B cell (primary cell): ENCODE measurements around the gene NEO1. TPM values are rescaled to one million over a fixed set of nuclear protein-coding genes. Genes with fewer than 3 reads are reported as not detected.

Experiments used
- ATAC-seq: fragments of 200-7000 bp; cut with Tn5 transposase; one replicate; pipeline ENCODE4 v1.10.0; 2021; ENCODE audit warnings: low read depth, mild to moderate bottlenecking, moderate number of reproducible peaks, moderate library complexity
- CTCF ChIA-PET: fragments of 350-600 bp; sonication (Branson Sonifier 250); formaldehyde crosslinking; loops from one replicate; lab custom pipeline; 2021; ENCODE audit warnings: antibody characterized with exemption, inconsistent platforms; lab: Charles Lee
- POLR2A ChIA-PET: fragments of 350-600 bp; sonication (Branson Sonifier 250); formaldehyde crosslinking; loops from one replicate; lab custom pipeline; 2021; ENCODE audit warnings: antibody characterized with exemption; lab: Charles Lee
- DNase-seq: peaks from one replicate; pipeline ENCODE4 v3.0.0; 2013
- H2AFZ ChIP-seq: 2 replicates; pipeline ENCODE4 v1.6.1; 2012; ENCODE audit warnings: mild to moderate bottlenecking, low read depth, low read length; ENCODE audit not compliant: insufficient read depth, poor library complexity, severe bottlenecking
- H3K27ac ChIP-seq, 2 donors: 1 replicate in 1 of 2; 2 replicates in 1 of 2; pipeline ENCODE4 v1.5.1; 2012 to 2013; ENCODE audit warnings: low read length in 2 of 2, mild to moderate bottlenecking in 2 of 2, moderate library complexity in 1 of 2
- H3K27me3 ChIP-seq, 4 experiments: fragments of 200-600 bp in 1 of 4; sonication (generic) in 1 of 4; replicated peaks in 1 of 4; 1 replicate in 2 of 4; 2 replicates in 2 of 4; pipeline versions ENCODE4 v1.6.1 to v1.7.0; 2013 to 2016; ENCODE audit warnings: low read length in 3 of 4, mild to moderate bottlenecking in 2 of 4, mixed read lengths in 1 of 4, moderate library complexity in 1 of 4; ENCODE audit not compliant: insufficient read depth in 4 of 4, control insufficient read depth in 3 of 4; ENCODE audit errors: control extremely low read depth in 1 of 4
- H3K36me3 ChIP-seq, 2 experiments: replicated peaks in 1 of 2; 1 replicate in 1 of 2; 2 replicates in 1 of 2; pipeline versions ENCODE4 v1.6.1 to v1.7.1; 2013; ENCODE audit warnings: low read length in 1 of 2; ENCODE audit not compliant: insufficient read depth in 2 of 2, control insufficient read depth in 1 of 2; ENCODE audit errors: control extremely low read depth in 1 of 2, extremely low read depth in 1 of 2
- H3K4me1 ChIP-seq, 2 donors: fragments of 200-600 bp in 1 of 2; sonication (generic) in 1 of 2; 1 replicate in 1 of 2; 2 replicates in 1 of 2; pipeline versions ENCODE4 v1.5.1 to v1.6.1; 2013 to 2017; ENCODE audit warnings: low read length in 2 of 2; ENCODE audit not compliant: control insufficient read depth in 2 of 2, insufficient read depth in 2 of 2
- H3K4me2 ChIP-seq: replicated peaks from 2 replicates; pipeline ENCODE3; 2012; ENCODE audit warnings: mild to moderate bottlenecking, low read depth, low read length; ENCODE audit not compliant: poor library complexity, severe bottlenecking
- H3K4me3 ChIP-seq, 5 experiments: fragments of 200-600 bp in 1 of 5; sonication (generic) in 1 of 5; 1 replicate in 3 of 5; 2 replicates in 2 of 5; pipeline versions ENCODE4 v1.5.1 to v1.7.0; 2011 to 2016; ENCODE audit warnings: low read length in 4 of 5, mild to moderate bottlenecking in 4 of 5, low read depth in 2 of 5, control low read depth in 1 of 5, moderate library complexity in 1 of 5; ENCODE audit not compliant: insufficient read depth in 1 of 5; ENCODE audit errors: control extremely low read depth in 1 of 5, extremely low read depth in 1 of 5
- H3K79me2 ChIP-seq: fragments of 200-600 bp; sonication (generic); one replicate; pipeline ENCODE4 v1.6.0; 2016; ENCODE audit warnings: low read length; ENCODE audit not compliant: control insufficient read depth, insufficient read depth
- H3K9ac ChIP-seq: fragments of 200-600 bp; sonication (generic); 2 replicates; pipeline ENCODE4 v1.6.1; 2017; ENCODE audit warnings: mild to moderate bottlenecking, low read length, moderate library complexity
- H3K9me3 ChIP-seq, 3 donors: one replicate each; pipeline versions ENCODE4 v1.6.1 to v1.7.1; 2013; ENCODE audit warnings: low read length in 2 of 3; ENCODE audit not compliant: control insufficient read depth in 2 of 3, insufficient read depth in 1 of 3; ENCODE audit errors: control extremely low read depth in 1 of 3
- H4K20me1 ChIP-seq: 2 replicates; pipeline ENCODE4 v1.6.0; 2012; ENCODE audit warnings: mild to moderate bottlenecking, low read length; ENCODE audit not compliant: insufficient read depth, control insufficient read depth, poor library complexity, severe bottlenecking
- H3K27ac Mint-ChIP-seq: one replicate; pipeline ENCODE4 v1.8.0; 2021; ENCODE audit warnings: mixed read lengths
- H3K27me3 Mint-ChIP-seq: one replicate; pipeline ENCODE4 v1.8.0; 2021; ENCODE audit warnings: mixed read lengths
- H3K4me1 Mint-ChIP-seq: one replicate; pipeline ENCODE4 v1.8.0; 2021; ENCODE audit warnings: mixed read lengths
- H3K4me3 Mint-ChIP-seq: one replicate; pipeline ENCODE4 v1.8.0; 2021; ENCODE audit warnings: mixed read lengths
- H3K9me3 Mint-ChIP-seq: one replicate; pipeline ENCODE4 v1.8.0; 2022; ENCODE audit warnings: mixed read lengths; ENCODE audit not compliant: insufficient read depth
- CTCF ChIP-seq: fragments of 200-600 bp; IDR thresholded peaks from one replicate; pipeline ENCODE4 v1.8.0; 2022; ENCODE audit warnings: antibody characterized with exemption, mild to moderate bottlenecking
- EZH2 ChIP-seq: IDR thresholded peaks from 2 replicates; pipeline ENCODE4 v1.6.1; 2012; ENCODE audit warnings: borderline replicate concordance, low read depth, mild to moderate bottlenecking, moderate library complexity, low read length; ENCODE audit not compliant: insufficient read depth, poor library complexity, severe bottlenecking
- WGBS: methylation state at CpG from one replicate; pipeline ENCODE4 v1.1.5; 2013; ENCODE audit warnings: missing lambda C conversion rate; ENCODE audit not compliant: insufficient coverage; 5-methylcytosine and 5-hydroxymethylcytosine counted together
- intact Hi-C: fragments of 100-400 bp; cut with micrococcal nuclease; formaldehyde crosslinking; loops from one replicate; pipeline ENCODE4 v1.10.0; 2022
- polyA plus RNA-seq: library from polyadenylated mRNA; depleted of rRNA; stranded (reverse); fragments of >200 nt; gene quantifications from 2 replicates; pipeline ENCODE4 v1.2.3, GENCODE V29; 2012
- total RNA-seq, 2 donors: library from RNA; stranded (reverse); fragments of 120-200 nt in 1 of 2; gene quantifications; 1 replicate in 1 of 2; 2 replicates in 1 of 2; pipeline versions ENCODE4 v1.2.3 to v1.2.4, GENCODE V29; 2013 to 2022

The NEO1 gene
- total and polyA plus RNA-seq, 2 donors (not counting 1 experiment from before 2014, with no cell fraction given), result 1.3 to 3.9 TPM

DNA sequence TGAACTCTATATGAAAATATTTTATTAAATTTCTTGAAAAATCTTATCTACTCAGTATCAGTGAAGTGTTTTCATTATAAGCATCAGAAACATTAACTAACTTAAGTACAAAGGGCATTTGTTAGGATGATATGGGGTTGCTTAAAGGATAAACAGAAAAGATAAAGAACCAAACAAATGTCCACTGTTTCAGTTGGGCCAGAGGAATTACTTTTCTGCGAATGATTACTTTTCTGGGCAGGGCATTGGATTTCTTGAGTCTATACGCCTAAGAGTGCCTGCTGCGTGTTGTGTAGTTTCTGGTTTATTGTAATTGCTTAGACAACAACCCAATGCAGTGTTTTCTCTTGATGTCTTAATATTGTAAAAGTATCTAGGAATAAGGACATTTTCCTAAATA lies 52.8 kb downstream of the NEO1 start:
- Histone ChIP-seq H3K27me3 (peaks cover 0 to 7% (median 0%) of the 10 kb centered on the region in 4 experiments), H3K4me1 (no peaks in the 10 kb centered on the region), H3K9me3 (no peaks in the 10 kb centered on the region), H3K4me2 (no peak overlapping the region), H2AFZ (no peak overlapping the region), H3K4me3 (no peak overlapping the region), H3K27ac (no peak overlapping the region), H3K36me3 (no peaks in the 10 kb centered on the region), H3K79me2 (no peaks in the 10 kb centered on the region), H3K9ac (no peak overlapping the region), H4K20me1 (no peaks in the 10 kb centered on the region)
- no peak for ATAC-seq
- WGBS, result no CpG with 5 or more reads among the region's 3 CpGs
- TF ChIP-seq EZH2 (no peak), CTCF (no peak)
- Mint-ChIP-seq H3K27ac (no peak overlapping the region), H3K4me1 (no peaks in the 10 kb centered on the region), H3K27me3 (peaks cover 13% of the 10 kb centered on the region), H3K9me3 (no peaks in the 10 kb centered on the region), H3K4me3 (no peak overlapping the region)
- DNase-seq, result no peak
- CTCF ChIA-PET, result no interaction called here
- intact Hi-C loops, result no loop called here
- POLR2A ChIA-PET, result no interaction called here

DNA sequence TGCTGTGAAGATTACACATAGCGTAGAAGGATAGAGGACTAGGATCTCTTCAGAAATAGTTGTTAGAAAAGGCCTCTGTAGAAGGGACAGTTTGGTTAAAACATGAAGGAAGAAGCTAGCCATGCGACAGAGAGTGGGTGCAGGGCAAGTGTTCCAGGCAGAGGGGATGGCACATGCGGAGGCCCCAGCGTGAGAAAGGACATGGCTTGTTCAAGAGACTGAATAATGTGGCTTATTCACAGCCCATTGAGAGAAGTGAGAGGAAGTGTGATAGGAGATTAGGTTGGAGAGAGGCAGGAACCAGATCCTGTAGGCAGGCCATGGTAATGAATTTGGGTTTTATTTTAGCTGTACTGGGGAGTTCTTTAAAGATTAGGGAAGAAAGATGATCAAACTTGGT lies 56.4 kb downstream of the NEO1 start:
- Histone ChIP-seq H3K9ac (no peak overlapping the region), H3K9me3 (no peaks in the 10 kb centered on the region), H2AFZ (no peak overlapping the region), H3K4me3 (no peak overlapping the region), H3K36me3 (no peaks in the 10 kb centered on the region), H4K20me1 (no peaks in the 10 kb centered on the region), H3K27me3 (peaks cover 0 to 4% (median 0%) of the 10 kb centered on the region in 4 experiments), H3K27ac (no peak overlapping the region), H3K4me1 (no peaks in the 10 kb centered on the region), H3K79me2 (no peaks in the 10 kb centered on the region), H3K4me2 (no peak overlapping the region)
- H3K27ac Mint-ChIP-seq, result no peak overlapping the region
- 55% methylated on average over 4 of the region's 4 CpGs for WGBS
- ChIA-PET CTCF (no interaction called here), POLR2A (no interaction called here)
- H3K27me3 Mint-ChIP-seq, result peaks cover 21% of the 10 kb centered on the region
- no peaks in the 10 kb centered on the region for H3K9me3 Mint-ChIP-seq
- H3K4me3 Mint-ChIP-seq, result no peak overlapping the region
- TF ChIP-seq CTCF, result no peak
- no peak for TF ChIP-seq EZH2
- no peaks in the 10 kb centered on the region for H3K4me1 Mint-ChIP-seq
- no peak for ATAC-seq
- DNase-seq, result no peak
- intact Hi-C loops, result no loop called here
